ENCODE measurements around the gene COQ8A. TPM values are rescaled to one million over a fixed set of nuclear protein-coding genes. Genes with fewer than 3 reads are reported as not detected.

COQ8A gene
- total and polyA plus RNA-seq, 12 donors = 30.1 to 990 (median 405) TPM

DNA sequence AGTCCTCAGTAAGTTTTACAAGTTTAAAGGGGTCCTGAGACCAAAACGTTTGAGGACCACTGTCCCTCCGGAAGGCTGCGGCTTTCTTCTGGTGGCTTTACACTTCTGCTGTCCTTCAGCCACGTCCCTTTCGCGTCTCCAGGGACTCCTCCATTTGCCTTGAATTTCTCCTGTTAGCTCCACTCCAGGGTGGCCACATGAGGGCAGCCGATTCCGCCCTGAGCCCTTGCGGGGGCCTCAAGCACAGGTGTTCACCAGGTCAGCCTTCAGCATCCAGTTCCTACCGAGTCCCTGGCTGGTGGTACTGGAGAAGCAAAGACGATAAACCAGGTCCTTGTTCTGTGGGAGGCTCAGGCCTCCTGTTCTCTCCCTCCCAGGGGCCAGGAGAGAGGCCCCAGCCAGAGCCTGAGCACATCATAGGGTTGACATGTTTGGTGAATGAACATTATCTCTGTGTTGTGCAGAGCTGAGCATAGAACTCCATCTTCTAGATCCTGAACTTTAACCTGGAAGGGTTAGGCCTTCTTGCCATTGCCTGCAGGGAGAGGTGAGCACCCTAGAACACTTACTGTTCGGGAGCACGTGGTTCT is 27.4 kb upstream of the COQ8A start:
- Histone ChIP-seq H3K4me1 (replicated peaks in 1 of 2) (peaks cover 3 to 7% of the 10 kb centered on the region in 2 donors), H3K36me3 (replicated peaks in 1 of 2) (no peaks in the 10 kb centered on the region), H3K27me3 (no peaks in the 10 kb centered on the region), H3K4me3 (no peak overlapping the region), H3K27ac (no peak overlapping the region), H3K9me3 (replicated peaks in 1 of 3) (no peaks in the 10 kb centered on the region)
- TF ChIP-seq, protein P1, sequence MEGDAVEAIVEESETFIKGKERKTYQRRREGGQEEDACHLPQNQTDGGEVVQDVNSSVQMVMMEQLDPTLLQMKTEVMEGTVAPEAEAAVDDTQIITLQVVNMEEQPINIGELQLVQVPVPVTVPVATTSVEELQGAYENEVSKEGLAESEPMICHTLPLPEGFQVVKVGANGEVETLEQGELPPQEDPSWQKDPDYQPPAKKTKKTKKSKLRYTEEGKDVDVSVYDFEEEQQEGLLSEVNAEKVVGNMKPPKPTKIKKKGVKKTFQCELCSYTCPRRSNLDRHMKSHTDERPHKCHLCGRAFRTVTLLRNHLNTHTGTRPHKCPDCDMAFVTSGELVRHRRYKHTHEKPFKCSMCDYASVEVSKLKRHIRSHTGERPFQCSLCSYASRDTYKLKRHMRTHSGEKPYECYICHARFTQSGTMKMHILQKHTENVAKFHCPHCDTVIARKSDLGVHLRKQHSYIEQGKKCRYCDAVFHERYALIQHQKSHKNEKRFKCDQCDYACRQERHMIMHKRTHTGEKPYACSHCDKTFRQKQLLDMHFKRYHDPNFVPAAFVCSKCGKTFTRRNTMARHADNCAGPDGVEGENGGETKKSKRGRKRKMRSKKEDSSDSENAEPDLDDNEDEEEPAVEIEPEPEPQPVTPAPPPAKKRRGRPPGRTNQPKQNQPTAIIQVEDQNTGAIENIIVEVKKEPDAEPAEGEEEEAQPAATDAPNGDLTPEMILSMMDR (IDR thresholded peaks at IDR 0.05) = peak; percentile 49 to 74 (median 70)
- TF ChIP-seq POLR2A (IDR thresholded peaks at IDR 0.05) = no peak
- peak; percentile 65 to 85 (median 73) for DNase-seq
- WGBS, 4 donors = 29 to 47% (median 33%) methylated on average over 11 to 13 of the region's 13 CpGs
- intact Hi-C loops (cut with DNase I) = loop anchor here in 1 of 2 donors (10.0 kb wide), 1 partner anchor 522 kb away; no protein-coding TSS in a partner anchor

DNA sequence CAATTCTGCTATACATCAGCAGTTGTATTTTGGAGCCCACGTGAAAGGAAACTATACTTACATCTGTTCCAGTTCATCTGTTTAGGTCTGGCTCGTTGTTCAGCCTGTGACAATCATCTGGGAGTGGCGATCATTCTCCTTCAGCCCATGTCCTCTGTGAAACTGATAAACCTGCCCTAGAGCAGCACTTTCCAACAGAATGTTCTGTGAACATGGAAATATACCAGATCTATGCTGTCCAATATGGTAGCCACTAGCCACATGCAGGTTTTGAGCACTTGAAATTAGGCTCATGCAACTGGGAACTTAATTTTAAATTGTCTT is 24.5 kb upstream of the COQ8A start:
- Histone ChIP-seq H3K4me3 (no peak overlapping the region), H3K9me3 (replicated peaks in 1 of 3) (no peaks in the 10 kb centered on the region), H3K27ac (no peak overlapping the region), H3K36me3 (replicated peaks in 1 of 2) (no peaks in the 10 kb centered on the region), H3K4me1 (replicated peaks in 1 of 2) (peaks cover 17 to 22% of the 10 kb centered on the region in 2 donors), H3K27me3 (no peaks in the 10 kb centered on the region)
- intact Hi-C loops (cut with DNase I) = loop anchor here in 1 of 2 donors (10.0 kb wide), 1 partner anchor 519 kb away; no protein-coding TSS in a partner anchor
- DNase-seq = no peak
- WGBS, 4 donors = 32 to 94% (median 74%) methylated on average over 3 of the region's 3 CpGs
- no peak for TF ChIP-seq POLR2A (IDR thresholded peaks at IDR 0.05)
- TF ChIP-seq, protein P1 (IDR thresholded peaks at IDR 0.05) = no peak

DNA sequence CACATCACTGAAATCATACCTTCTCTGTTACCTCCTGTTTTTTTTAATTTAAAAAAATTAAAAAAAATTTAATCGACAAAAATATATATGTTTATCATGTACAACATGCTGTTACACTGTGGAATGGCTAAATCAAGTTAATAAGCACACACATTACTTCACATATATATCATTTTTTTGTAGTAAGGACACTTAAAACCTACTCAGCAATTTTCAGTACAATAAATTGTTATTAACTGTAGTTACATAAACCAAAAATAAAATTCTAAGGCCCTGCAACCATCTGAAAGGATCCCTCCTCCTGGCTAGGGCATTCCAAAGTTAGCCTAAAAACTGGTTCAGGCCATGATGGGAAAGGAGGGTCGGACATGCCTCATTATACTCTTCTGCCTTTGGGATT is 23.6 kb upstream of the COQ8A start:
- TF ChIP-seq POLR2A (IDR thresholded peaks at IDR 0.05) = no peak
- TF ChIP-seq, protein P1 (IDR thresholded peaks at IDR 0.05) = no peak
- Histone ChIP-seq H3K4me1 (replicated peaks in 1 of 2) (peaks cover 25 to 30% of the 10 kb centered on the region in 2 donors), H3K27me3 (no peaks in the 10 kb centered on the region), H3K9me3 (replicated peaks in 1 of 3) (no peaks in the 10 kb centered on the region), H3K4me3 (no peak overlapping the region), H3K27ac (no peak overlapping the region), H3K36me3 (replicated peaks in 1 of 2) (no peaks in the 10 kb centered on the region)
- WGBS, 4 donors = 93 to 99% (median 98%) methylated on average over 2 of the region's 2 CpGs
- intact Hi-C loops (cut with DNase I) = loop anchor here in 1 of 2 donors (10.0 kb wide), 1 partner anchor 518 kb away; no protein-coding TSS in a partner anchor
- DNase-seq = no peak

DNA sequence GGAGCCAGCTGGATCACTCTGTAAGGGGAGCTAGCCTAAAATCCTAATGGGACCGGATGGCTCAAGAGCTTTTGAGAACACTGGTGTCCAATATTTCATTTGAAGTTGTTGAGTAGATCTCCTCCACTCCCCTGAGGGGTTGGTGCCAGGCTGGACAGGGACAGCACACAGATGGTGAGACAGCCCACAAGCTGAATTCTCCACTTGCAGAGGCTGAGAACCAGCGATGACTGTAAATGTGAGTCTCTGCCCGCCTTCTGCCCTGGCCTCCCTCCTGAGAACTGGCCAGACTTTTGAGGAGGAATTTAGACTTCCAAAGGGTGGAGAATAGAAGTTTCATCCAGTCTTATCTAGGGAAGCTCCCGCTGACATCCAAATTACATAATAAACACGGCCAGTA is 20.5 kb upstream of the COQ8A start:
- H3K36me3 ChIP-seq (replicated peaks in 1 of 2) = no peaks in the 10 kb centered on the region
- no peak for DNase-seq
- peaks cover 26 to 39% of the 10 kb centered on the region in 2 donors for H3K4me1 ChIP-seq (replicated peaks in 1 of 2)
- TF ChIP-seq POLR2A (IDR thresholded peaks at IDR 0.05) = no peak
- TF ChIP-seq, protein P1 (IDR thresholded peaks at IDR 0.05) = no peak
- WGBS, 4 donors = 70 to 90% (median 85%) methylated on average over 5 of the region's 5 CpGs
- H3K9me3 ChIP-seq (replicated peaks in 1 of 3) = no peaks in the 10 kb centered on the region
- intact Hi-C loops (cut with DNase I) = loop anchor here in 1 of 2 donors (10.0 kb wide), 1 partner anchor 515 kb away; no protein-coding TSS in a partner anchor
- H3K27ac ChIP-seq = peak overlapping the region; percentile 61 to 87 (median 78)
- H3K27me3 ChIP-seq = no peaks in the 10 kb centered on the region
- no peak overlapping the region for H3K4me3 ChIP-seq

Measured in adrenal gland (tissue), 12 donors.